ENCODE results near the gene IGFBP2.
A peak's percentile ranks its signal among the peaks of the same experiment; 100 is the strongest.

DNA sequence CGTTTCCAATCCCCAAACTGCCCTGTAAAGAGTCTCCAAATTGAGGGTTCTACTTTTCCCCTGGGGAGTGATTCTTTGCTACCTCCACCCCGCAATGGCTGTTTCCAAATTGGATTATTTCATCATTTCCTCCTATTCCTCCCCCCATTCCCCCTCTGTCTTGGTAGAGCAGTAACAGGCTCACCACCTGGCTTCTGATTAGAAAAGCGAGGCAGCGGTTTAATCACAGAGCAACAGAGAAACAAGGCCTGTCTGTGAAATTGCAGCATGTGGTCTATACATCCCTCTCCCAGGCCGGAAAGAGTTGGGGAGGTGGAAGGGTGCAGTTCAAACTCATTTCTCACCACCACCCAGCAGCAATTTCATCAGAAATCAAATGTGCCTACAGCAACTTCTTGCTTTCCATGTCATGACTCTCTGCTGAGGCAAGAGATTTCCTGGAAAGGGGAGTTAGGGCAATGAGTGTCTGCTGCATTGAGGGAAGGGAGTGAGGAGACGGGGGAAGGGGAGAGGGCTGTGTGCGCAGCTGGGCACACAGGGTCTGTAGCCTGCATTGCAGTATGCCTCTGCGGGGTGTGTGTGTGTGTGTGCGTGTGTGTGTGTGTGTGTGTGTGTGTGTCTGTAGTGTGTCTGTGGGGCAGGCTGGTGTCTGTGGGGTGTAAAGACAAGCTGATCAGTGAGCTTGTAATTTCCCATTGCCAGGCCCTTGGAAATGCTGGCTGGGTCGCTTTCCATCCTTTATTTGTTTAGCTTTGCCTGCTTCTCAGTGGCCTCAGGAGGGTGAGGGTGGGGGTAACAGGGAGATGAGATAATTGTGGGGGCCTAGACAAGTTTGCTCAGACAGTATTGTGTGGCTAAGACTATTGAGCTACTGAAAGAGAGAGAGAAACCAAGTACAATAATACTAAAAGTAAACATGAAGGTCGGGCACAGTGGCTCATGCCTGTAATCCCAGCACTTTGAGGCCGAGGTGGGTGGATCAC lies 13.5 kb upstream of the IGFBP2 start:
- TF ChIP-seq, protein P1, sequence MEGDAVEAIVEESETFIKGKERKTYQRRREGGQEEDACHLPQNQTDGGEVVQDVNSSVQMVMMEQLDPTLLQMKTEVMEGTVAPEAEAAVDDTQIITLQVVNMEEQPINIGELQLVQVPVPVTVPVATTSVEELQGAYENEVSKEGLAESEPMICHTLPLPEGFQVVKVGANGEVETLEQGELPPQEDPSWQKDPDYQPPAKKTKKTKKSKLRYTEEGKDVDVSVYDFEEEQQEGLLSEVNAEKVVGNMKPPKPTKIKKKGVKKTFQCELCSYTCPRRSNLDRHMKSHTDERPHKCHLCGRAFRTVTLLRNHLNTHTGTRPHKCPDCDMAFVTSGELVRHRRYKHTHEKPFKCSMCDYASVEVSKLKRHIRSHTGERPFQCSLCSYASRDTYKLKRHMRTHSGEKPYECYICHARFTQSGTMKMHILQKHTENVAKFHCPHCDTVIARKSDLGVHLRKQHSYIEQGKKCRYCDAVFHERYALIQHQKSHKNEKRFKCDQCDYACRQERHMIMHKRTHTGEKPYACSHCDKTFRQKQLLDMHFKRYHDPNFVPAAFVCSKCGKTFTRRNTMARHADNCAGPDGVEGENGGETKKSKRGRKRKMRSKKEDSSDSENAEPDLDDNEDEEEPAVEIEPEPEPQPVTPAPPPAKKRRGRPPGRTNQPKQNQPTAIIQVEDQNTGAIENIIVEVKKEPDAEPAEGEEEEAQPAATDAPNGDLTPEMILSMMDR (IDR thresholded peaks at IDR 0.05), result no peak
- TF ChIP-seq POLR2AphosphoS5 (IDR thresholded peaks at IDR 0.05; ENCODE audit: low read depth, low read length) (no peak), RCOR1 (IDR thresholded peaks at IDR 0.05; ENCODE audit: low read length) (peak; percentile 52; the same call in 1 of the 2 replicates), FOXM1 (IDR thresholded peaks at IDR 0.05; ENCODE audit: low read depth) (no peak), NFIC (IDR thresholded peaks at IDR 0.05; ENCODE audit: borderline replicate concordance) (no peak), FOXJ3 (CRISPR knock-in tag; IDR thresholded peaks at IDR 0.05) (peak; percentile 34; the same call in 1 of the 2 replicates), RAD21 (IDR thresholded peaks at IDR 0.05; ENCODE audit: low read length) (peak; percentile 22; the same call in 1 of the 2 replicates), ELF1 (IDR thresholded peaks at IDR 0.05) (no peak), EP300 (IDR thresholded peaks at IDR 0.05; ENCODE audit: borderline replicate concordance in 1 of 2, low read depth in 1 of 2, low read length in 1 of 2) (peak in 1 of 2 experiments; percentile 76; a peak in 2 of 4 replicates)
- TF ChIP-seq, protein P2, sequence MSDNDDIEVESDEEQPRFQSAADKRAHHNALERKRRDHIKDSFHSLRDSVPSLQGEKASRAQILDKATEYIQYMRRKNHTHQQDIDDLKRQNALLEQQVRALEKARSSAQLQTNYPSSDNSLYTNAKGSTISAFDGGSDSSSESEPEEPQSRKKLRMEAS (IDR thresholded peaks at IDR 0.05; ENCODE audit: low read depth), result 0 out of 2 replicates have a peak, but pooled peaks have one; percentile 12
- TF ChIP-seq, protein P3, sequence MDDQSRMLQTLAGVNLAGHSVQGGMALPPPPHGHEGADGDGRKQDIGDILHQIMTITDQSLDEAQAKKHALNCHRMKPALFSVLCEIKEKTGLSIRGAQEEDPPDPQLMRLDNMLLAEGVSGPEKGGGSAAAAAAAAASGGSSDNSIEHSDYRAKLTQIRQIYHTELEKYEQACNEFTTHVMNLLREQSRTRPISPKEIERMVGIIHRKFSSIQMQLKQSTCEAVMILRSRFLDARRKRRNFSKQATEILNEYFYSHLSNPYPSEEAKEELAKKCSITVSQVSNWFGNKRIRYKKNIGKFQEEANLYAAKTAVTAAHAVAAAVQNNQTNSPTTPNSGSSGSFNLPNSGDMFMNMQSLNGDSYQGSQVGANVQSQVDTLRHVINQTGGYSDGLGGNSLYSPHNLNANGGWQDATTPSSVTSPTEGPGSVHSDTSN (IDR thresholded peaks at IDR 0.05), result no peak
